Measurements from ENCODE around the gene IDH3A.

DNA sequence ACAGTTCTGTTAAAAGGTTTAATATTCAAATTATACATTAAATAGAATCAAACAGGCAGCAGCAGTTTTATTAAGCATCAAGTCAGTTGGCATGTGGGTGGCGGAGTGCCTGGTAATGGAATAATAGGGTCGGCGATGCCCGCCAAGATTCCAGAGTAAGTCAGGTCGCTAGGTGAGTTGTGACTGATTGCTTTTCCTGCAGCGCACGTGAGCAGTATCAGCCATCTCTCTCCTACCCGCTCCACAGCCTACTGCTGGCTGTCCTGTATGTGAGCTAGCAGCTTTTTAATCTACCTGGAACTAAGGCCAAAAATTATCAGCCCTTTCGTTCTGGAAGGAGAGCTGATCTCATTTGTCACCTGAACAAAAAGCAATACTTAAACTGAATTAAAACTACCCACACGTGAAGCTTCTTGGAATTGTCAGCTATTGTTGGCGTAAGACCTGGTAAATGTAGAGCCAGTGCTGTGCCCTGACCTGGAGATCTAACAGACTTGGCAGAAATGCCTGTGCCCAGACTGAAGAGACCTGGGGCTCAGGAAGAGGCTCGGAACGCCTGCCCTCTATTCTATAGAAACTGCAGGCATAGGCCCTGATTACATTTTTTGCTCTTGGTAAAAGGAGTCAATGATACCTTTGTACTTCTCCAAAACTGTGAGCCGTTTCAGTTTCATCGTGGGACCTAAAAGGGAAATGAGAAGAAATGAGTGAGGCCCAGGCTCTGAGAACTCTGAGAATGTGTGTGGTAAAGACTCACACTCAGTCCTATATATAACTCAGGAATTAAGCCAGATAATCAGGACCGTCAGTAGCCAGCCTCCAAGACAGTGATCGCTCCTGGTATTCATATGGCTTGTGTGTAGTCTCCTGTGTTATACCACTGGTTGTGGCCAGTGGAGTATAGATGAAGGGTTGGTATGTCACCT is 21.9 kb downstream of the IDH3A start:
- TF ChIP-seq, protein P1, sequence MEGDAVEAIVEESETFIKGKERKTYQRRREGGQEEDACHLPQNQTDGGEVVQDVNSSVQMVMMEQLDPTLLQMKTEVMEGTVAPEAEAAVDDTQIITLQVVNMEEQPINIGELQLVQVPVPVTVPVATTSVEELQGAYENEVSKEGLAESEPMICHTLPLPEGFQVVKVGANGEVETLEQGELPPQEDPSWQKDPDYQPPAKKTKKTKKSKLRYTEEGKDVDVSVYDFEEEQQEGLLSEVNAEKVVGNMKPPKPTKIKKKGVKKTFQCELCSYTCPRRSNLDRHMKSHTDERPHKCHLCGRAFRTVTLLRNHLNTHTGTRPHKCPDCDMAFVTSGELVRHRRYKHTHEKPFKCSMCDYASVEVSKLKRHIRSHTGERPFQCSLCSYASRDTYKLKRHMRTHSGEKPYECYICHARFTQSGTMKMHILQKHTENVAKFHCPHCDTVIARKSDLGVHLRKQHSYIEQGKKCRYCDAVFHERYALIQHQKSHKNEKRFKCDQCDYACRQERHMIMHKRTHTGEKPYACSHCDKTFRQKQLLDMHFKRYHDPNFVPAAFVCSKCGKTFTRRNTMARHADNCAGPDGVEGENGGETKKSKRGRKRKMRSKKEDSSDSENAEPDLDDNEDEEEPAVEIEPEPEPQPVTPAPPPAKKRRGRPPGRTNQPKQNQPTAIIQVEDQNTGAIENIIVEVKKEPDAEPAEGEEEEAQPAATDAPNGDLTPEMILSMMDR (IDR thresholded peaks at IDR 0.05), result no peak
- no peak for TF ChIP-seq EZH2 (IDR thresholded peaks at IDR 0.05)
- TF ChIP-seq EZH2phosphoT487 (IDR thresholded peaks at IDR 0.05), result no peak

Data from neural progenitor cell (in vitro differentiated cells).